T-helper 2 cell treated with Interferon-gamma antibody and Interleukin-4, amounts not matched to agents 5 μg/mL and 100 μg/mL, for 36 hours (primary cell): Measurements from ENCODE around the gene CORO2B.

Experiments
- DNase-seq: peaks from one replicate; pipeline ENCODE4 v3.0.0; 2021; ENCODE audit warnings: low spot score
- H3K27ac Mint-ChIP-seq: one replicate; pipeline ENCODE4 v1.8.0; 2021; ENCODE audit warnings: mild to moderate bottlenecking, mixed read lengths
- H3K27me3 Mint-ChIP-seq: one replicate; pipeline ENCODE4 v1.8.0; 2021; ENCODE audit warnings: low read depth, mixed read lengths
- H3K36me3 Mint-ChIP-seq: one replicate; pipeline ENCODE4 v1.8.0; 2021; ENCODE audit warnings: low read depth, mixed read lengths
- H3K4me1 Mint-ChIP-seq: one replicate; pipeline ENCODE4 v1.8.0; 2021; ENCODE audit warnings: low read depth, mixed read lengths
- H3K4me3 Mint-ChIP-seq: one replicate; pipeline ENCODE4 v1.8.0; 2022; ENCODE audit warnings: mild to moderate bottlenecking, moderate library complexity, mixed read lengths
- H3K9me3 Mint-ChIP-seq: one replicate; pipeline ENCODE4 v1.8.0; 2021; ENCODE audit warnings: mixed read lengths

CORO2B gene

GRCh38 chr15:68719672-68720071, 140.9 kb downstream of the CORO2B start:
- no peaks in the 10 kb centered on the region for H3K36me3 Mint-ChIP-seq
- DNase-seq = no peak
- H3K27me3 Mint-ChIP-seq = peaks cover 11% of the 10 kb centered on the region
- H3K4me1 Mint-ChIP-seq = no peaks in the 10 kb centered on the region
- no peaks in the 10 kb centered on the region for H3K9me3 Mint-ChIP-seq
- no peak overlapping the region for H3K4me3 Mint-ChIP-seq
- no peak overlapping the region for H3K27ac Mint-ChIP-seq

- no peak for DNase-seq
- no peaks in the 10 kb centered on the region for H3K9me3 Mint-ChIP-seq
- H3K27ac Mint-ChIP-seq = no peak overlapping the region
- no peak overlapping the region for H3K4me3 Mint-ChIP-seq
- H3K27me3 Mint-ChIP-seq = peaks cover 11% of the 10 kb centered on the region
- no peaks in the 10 kb centered on the region for H3K36me3 Mint-ChIP-seq
- H3K4me1 Mint-ChIP-seq = no peaks in the 10 kb centered on the region
These were observed 143.1 kb downstream of the CORO2B start for GRCh38 chr15:68721886-68722285.

- Mint-ChIP-seq H3K4me3 (no peak overlapping the region), H3K9me3 (no peaks in the 10 kb centered on the region), H3K27me3 (peaks cover 5% of the 10 kb centered on the region), H3K36me3 (no peaks in the 10 kb centered on the region), H3K27ac (no peak overlapping the region), H3K4me1 (no peaks in the 10 kb centered on the region)
- no peak for DNase-seq
These were observed 146.9 kb downstream of the CORO2B start for GRCh38 chr15:68725736-68726135.

- H3K27ac Mint-ChIP-seq = no peak overlapping the region
- H3K4me3 Mint-ChIP-seq = no peak overlapping the region
- DNase-seq = no peak
- H3K4me1 Mint-ChIP-seq = no peaks in the 10 kb centered on the region
- H3K9me3 Mint-ChIP-seq = no peaks in the 10 kb centered on the region
- H3K27me3 Mint-ChIP-seq = peaks cover 5% of the 10 kb centered on the region
- H3K36me3 Mint-ChIP-seq = no peaks in the 10 kb centered on the region
These were observed 147.5 kb downstream of the CORO2B start for GRCh38 chr15:68726246-68726645.

- no peaks in the 10 kb centered on the region for H3K9me3 Mint-ChIP-seq
- H3K4me3 Mint-ChIP-seq = no peak overlapping the region
- H3K27ac Mint-ChIP-seq = no peak overlapping the region
- peaks cover 2% of the 10 kb centered on the region for H3K4me1 Mint-ChIP-seq
- H3K36me3 Mint-ChIP-seq = no peaks in the 10 kb centered on the region
- peaks cover 7% of the 10 kb centered on the region for H3K27me3 Mint-ChIP-seq
- DNase-seq = no peak
These were observed 151.1 kb downstream of the CORO2B start for GRCh38 chr15:68729789-68730411.

GRCh38 chr15:68730471-68730919, 151.7 kb downstream of the CORO2B start:
- Mint-ChIP-seq H3K27ac (no peak overlapping the region), H3K36me3 (no peaks in the 10 kb centered on the region), H3K4me3 (no peak overlapping the region), H3K27me3 (peaks cover 5% of the 10 kb centered on the region), H3K4me1 (peaks cover 2% of the 10 kb centered on the region), H3K9me3 (no peaks in the 10 kb centered on the region)
- no peak for DNase-seq

GRCh38 chr15:68730976-68731897, 152.4 kb downstream of the CORO2B start:
- no peaks in the 10 kb centered on the region for H3K9me3 Mint-ChIP-seq
- no peaks in the 10 kb centered on the region for H3K36me3 Mint-ChIP-seq
- H3K27ac Mint-ChIP-seq = no peak overlapping the region
- no peak overlapping the region for H3K4me3 Mint-ChIP-seq
- H3K27me3 Mint-ChIP-seq = peaks cover 3% of the 10 kb centered on the region
- H3K4me1 Mint-ChIP-seq = peaks cover 2% of the 10 kb centered on the region
- DNase-seq = no peak

GRCh38 chr15:68732451-68732850, 153.7 kb downstream of the CORO2B start:
- DNase-seq = no peak
- Mint-ChIP-seq H3K4me3 (no peak overlapping the region), H3K27me3 (peaks cover 5% of the 10 kb centered on the region), H3K27ac (no peak overlapping the region), H3K9me3 (no peaks in the 10 kb centered on the region), H3K4me1 (peaks cover 2% of the 10 kb centered on the region), H3K36me3 (no peaks in the 10 kb centered on the region)

GRCh38 chr15:68733666-68734065, 154.9 kb downstream of the CORO2B start:
- H3K36me3 Mint-ChIP-seq = no peaks in the 10 kb centered on the region
- no peak for DNase-seq
- H3K27me3 Mint-ChIP-seq = peaks cover 5% of the 10 kb centered on the region
- H3K4me1 Mint-ChIP-seq = peaks cover 2% of the 10 kb centered on the region
- H3K9me3 Mint-ChIP-seq = no peaks in the 10 kb centered on the region
- no peak overlapping the region for H3K27ac Mint-ChIP-seq
- H3K4me3 Mint-ChIP-seq = no peak overlapping the region

GRCh38 chr15:68734352-68734751, 155.6 kb downstream of the CORO2B start:
- Mint-ChIP-seq H3K36me3 (no peaks in the 10 kb centered on the region), H3K4me3 (no peak overlapping the region), H3K27me3 (peaks cover 5% of the 10 kb centered on the region), H3K27ac (no peak overlapping the region), H3K4me1 (peaks cover 2% of the 10 kb centered on the region), H3K9me3 (no peaks in the 10 kb centered on the region)
- DNase-seq = no peak

- DNase-seq = no peak
- Mint-ChIP-seq H3K27me3 (peaks cover 8% of the 10 kb centered on the region), H3K36me3 (no peaks in the 10 kb centered on the region), H3K4me3 (no peak overlapping the region), H3K27ac (no peak overlapping the region), H3K4me1 (peaks cover 2% of the 10 kb centered on the region), H3K9me3 (no peaks in the 10 kb centered on the region)
These were observed 156.1 kb downstream of the CORO2B start for GRCh38 chr15:68734881-68735280.

GRCh38 chr15:68735610-68736009, 156.8 kb downstream of the CORO2B start:
- H3K4me1 Mint-ChIP-seq = peaks cover 2% of the 10 kb centered on the region
- H3K9me3 Mint-ChIP-seq = no peaks in the 10 kb centered on the region
- no peak for DNase-seq
- no peak overlapping the region for H3K27ac Mint-ChIP-seq
- H3K36me3 Mint-ChIP-seq = no peaks in the 10 kb centered on the region
- H3K4me3 Mint-ChIP-seq = no peak overlapping the region
- peaks cover 9% of the 10 kb centered on the region for H3K27me3 Mint-ChIP-seq

GRCh38 chr15:68739390-68740080, 160.7 kb downstream of the CORO2B start:
- Mint-ChIP-seq H3K9me3 (no peaks in the 10 kb centered on the region), H3K27me3 (peaks cover 7% of the 10 kb centered on the region), H3K27ac (no peak overlapping the region), H3K4me3 (no peak overlapping the region), H3K4me1 (no peaks in the 10 kb centered on the region), H3K36me3 (no peaks in the 10 kb centered on the region)
- no peak for DNase-seq

GRCh38 chr15:68743256-68743655, 164.5 kb downstream of the CORO2B start:
- H3K27me3 Mint-ChIP-seq = peaks cover 4% of the 10 kb centered on the region
- H3K4me1 Mint-ChIP-seq = no peaks in the 10 kb centered on the region
- H3K27ac Mint-ChIP-seq = no peak overlapping the region
- H3K36me3 Mint-ChIP-seq = no peaks in the 10 kb centered on the region
- DNase-seq = no peak
- H3K9me3 Mint-ChIP-seq = no peaks in the 10 kb centered on the region
- no peak overlapping the region for H3K4me3 Mint-ChIP-seq
